Type B pancreatic cell (in vitro differentiated cells): ENCODE data around the gene TICAM1. TPM values are rescaled to one million over a fixed set of nuclear protein-coding genes. Genes with fewer than 3 reads are reported as not detected.
A peak's percentile ranks its signal among the peaks of the same experiment; 100 is the strongest.
"Not testable (repeated sequence)": the region's sequence is repeated elsewhere in the genome, so short reads cannot be mapped to it uniquely, and the experiment has no call there.

ENCODE experiments used
- DNase-seq: peaks from one replicate; pipeline ENCODE4 v3.0.0; 2021; ENCODE audit warnings: mixed read lengths; ENCODE audit not compliant: unreplicated experiment; ENCODE audit errors: extremely low spot score
- H3K27ac Mint-ChIP-seq: 2 replicates; pipeline ENCODE4 v1.8.0; 2021; ENCODE audit warnings: mild to moderate bottlenecking, mixed read lengths
- H3K27me3 Mint-ChIP-seq: 2 replicates; pipeline ENCODE4 v1.8.0; 2021; ENCODE audit warnings: mixed read lengths
- H3K36me3 Mint-ChIP-seq: 2 replicates; pipeline ENCODE4 v1.8.0; 2021; ENCODE audit warnings: mixed read lengths
- H3K4me1 Mint-ChIP-seq: one replicate; pipeline ENCODE4 v1.8.0; 2021; ENCODE audit warnings: mixed read lengths; ENCODE audit not compliant: unreplicated experiment
- H3K4me3 Mint-ChIP-seq: 2 replicates; pipeline ENCODE4 v1.8.0; 2021; ENCODE audit warnings: mild to moderate bottlenecking, mixed read lengths
- H3K9me3 Mint-ChIP-seq: 2 replicates; pipeline ENCODE4 v1.8.0; 2021; ENCODE audit warnings: mixed read lengths
- CTCF ChIP-seq: fragments of 200-600 bp; sonication (generic); conservative IDR thresholded peaks from 2 replicates; pipeline ENCODE4 v1.5.0; 2021; ENCODE audit warnings: antibody characterized with exemption, mild to moderate bottlenecking
- total RNA-seq: library from RNA; stranded (reverse); gene quantifications from 2 replicates; pipeline ENCODE4 v1.2.1, GENCODE V29; 2021; ENCODE audit warnings: low replicate concordance

Gene TICAM1
- total RNA-seq, 1 donor from 2014 or later: 8.3 TPM

- H3K27me3 Mint-ChIP-seq: peaks cover 24% of the 10 kb centered on the region
- no peak for DNase-seq
- H3K4me1 Mint-ChIP-seq: no peaks in the 10 kb centered on the region
- no peaks in the 10 kb centered on the region for H3K36me3 Mint-ChIP-seq
- no peak overlapping the region for H3K4me3 Mint-ChIP-seq
- no peak for TF ChIP-seq CTCF
- H3K9me3 Mint-ChIP-seq: no peaks in the 10 kb centered on the region
- H3K27ac Mint-ChIP-seq: no peak overlapping the region
Measured at GRCh38 chr19:4780860-4781259, 50.7 kb downstream of the TICAM1 start.

GRCh38 chr19:4778124-4778523, 53.4 kb downstream of the TICAM1 start:
- DNase-seq, H3K27ac Mint-ChIP-seq, H3K4me3 Mint-ChIP-seq, H3K9me3 Mint-ChIP-seq, H3K4me1 Mint-ChIP-seq, H3K36me3 Mint-ChIP-seq: not testable (repeated sequence)
- peaks cover 32% of the 10 kb centered on the region for H3K27me3 Mint-ChIP-seq

- peaks cover 37% of the 10 kb centered on the region for H3K27me3 Mint-ChIP-seq
- TF ChIP-seq CTCF: no peak
- H3K27ac Mint-ChIP-seq: no peak overlapping the region
- no peaks in the 10 kb centered on the region for H3K9me3 Mint-ChIP-seq
- no peaks in the 10 kb centered on the region for H3K4me1 Mint-ChIP-seq
- no peak for DNase-seq
- no peaks in the 10 kb centered on the region for H3K36me3 Mint-ChIP-seq
- no peak overlapping the region for H3K4me3 Mint-ChIP-seq
Measured at GRCh38 chr19:4776436-4777211, 54.9 kb downstream of the TICAM1 start.

- no peaks in the 10 kb centered on the region for H3K4me1 Mint-ChIP-seq
- TF ChIP-seq CTCF: no peak
- no peaks in the 10 kb centered on the region for H3K36me3 Mint-ChIP-seq
Measured at GRCh38 chr19:4775627-4776152, 55.8 kb downstream of the TICAM1 start.

GRCh38 chr19:4774136-4774535, 57.4 kb downstream of the TICAM1 start:
- peaks cover 41% of the 10 kb centered on the region for H3K27me3 Mint-ChIP-seq
- H3K4me3 Mint-ChIP-seq: no peak overlapping the region
- H3K27ac Mint-ChIP-seq: no peak overlapping the region
- H3K36me3 Mint-ChIP-seq: no peaks in the 10 kb centered on the region
- peaks cover 5% of the 10 kb centered on the region for H3K4me1 Mint-ChIP-seq
- no peak for TF ChIP-seq CTCF
- H3K9me3 Mint-ChIP-seq: peaks cover 4% of the 10 kb centered on the region
- no peak for DNase-seq

More at GRCh38 chr19:4775627-4776152, 55.8 kb downstream of the TICAM1 start:
- Mint-ChIP-seq H3K9me3 (no peaks in the 10 kb centered on the region), H3K4me3 (no peak overlapping the region), H3K27ac (no peak overlapping the region), H3K27me3 (peaks cover 35% of the 10 kb centered on the region)
- DNase-seq: no peak

- Mint-ChIP-seq H3K4me1 (peaks cover 5% of the 10 kb centered on the region), H3K27ac (peak overlapping the region; percentile 6), H3K36me3 (no peaks in the 10 kb centered on the region), H3K27me3 (peaks cover 37% of the 10 kb centered on the region), H3K4me3 (no peak overlapping the region), H3K9me3 (peaks cover 4% of the 10 kb centered on the region)
- no peak for DNase-seq
- TF ChIP-seq CTCF: no peak
Measured at GRCh38 chr19:4773047-4773640, 58.4 kb downstream of the TICAM1 start.
